ENCODE data around the gene CACNA1C.

The CACNA1C gene

GRCh38 chr12:2243275-2243674 is 190.5 kb downstream of the CACNA1C start:
- no peak for DNase-seq (ENCODE audit: low read depth)
- TF ChIP-seq MAX (IDR thresholded peaks at IDR 0.05; ENCODE audit: low read depth, low read length), result no peak
- no peak for TF ChIP-seq CTCF (IDR thresholded peaks at IDR 0.05; ENCODE audit: low read depth, low read length)
- TF ChIP-seq POLR2A (IDR thresholded peaks at IDR 0.05; ENCODE audit: extremely low read depth, insufficient read length), result no peak
- no peak overlapping the region for H3K4me3 ChIP-seq (ENCODE audit: low read depth, low read length)

GRCh38 chr12:2244013-2244861 is 191.4 kb downstream of the CACNA1C start:
- no peak overlapping the region for H3K4me3 ChIP-seq (ENCODE audit: low read depth, low read length)
- no peak for TF ChIP-seq MYC (IDR thresholded peaks at IDR 0.05; ENCODE audit: low read depth, low read length)
- no peak for TF ChIP-seq MAX (IDR thresholded peaks at IDR 0.05; ENCODE audit: low read depth, low read length)
- TF ChIP-seq POLR2A (IDR thresholded peaks at IDR 0.05; ENCODE audit: extremely low read depth, insufficient read length), result no peak
- DNase-seq (ENCODE audit: low read depth), result no peak

- DNase-seq (ENCODE audit: low read depth), result no peak
- H3K4me3 ChIP-seq (ENCODE audit: low read depth, low read length), result no peak overlapping the region
- TF ChIP-seq MAX (IDR thresholded peaks at IDR 0.05; ENCODE audit: low read depth, low read length) (no peak), POLR2A (IDR thresholded peaks at IDR 0.05; ENCODE audit: extremely low read depth, insufficient read length) (no peak), MYC (IDR thresholded peaks at IDR 0.05; ENCODE audit: low read depth, low read length) (no peak), CTCF (IDR thresholded peaks at IDR 0.05; ENCODE audit: low read depth, low read length) (no peak)
Observed at GRCh38 chr12:2246358-2246757, 193.6 kb downstream of the CACNA1C start.

GRCh38 chr12:2247120-2247519 is 194.3 kb downstream of the CACNA1C start:
- no peak for TF ChIP-seq MYC (IDR thresholded peaks at IDR 0.05; ENCODE audit: low read depth, low read length)
- TF ChIP-seq MAX (IDR thresholded peaks at IDR 0.05; ENCODE audit: low read depth, low read length), result no peak
- TF ChIP-seq CTCF (IDR thresholded peaks at IDR 0.05; ENCODE audit: low read depth, low read length), result no peak
- no peak for TF ChIP-seq POLR2A (IDR thresholded peaks at IDR 0.05; ENCODE audit: extremely low read depth, insufficient read length)
- DNase-seq (ENCODE audit: low read depth), result no peak
- no peak overlapping the region for H3K4me3 ChIP-seq (ENCODE audit: low read depth, low read length)

- no peak overlapping the region for H3K4me3 ChIP-seq (ENCODE audit: low read depth, low read length)
- DNase-seq (ENCODE audit: low read depth), result no peak
- TF ChIP-seq MAX (IDR thresholded peaks at IDR 0.05; ENCODE audit: low read depth, low read length), result no peak
- no peak for TF ChIP-seq MYC (IDR thresholded peaks at IDR 0.05; ENCODE audit: low read depth, low read length)
- TF ChIP-seq POLR2A (IDR thresholded peaks at IDR 0.05; ENCODE audit: extremely low read depth, insufficient read length), result no peak
- no peak for TF ChIP-seq CTCF (IDR thresholded peaks at IDR 0.05; ENCODE audit: low read depth, low read length)
Observed at GRCh38 chr12:2247596-2247995, 194.8 kb downstream of the CACNA1C start.

GRCh38 chr12:2248087-2248900 is 195.5 kb downstream of the CACNA1C start:
- H3K4me3 ChIP-seq (ENCODE audit: low read depth, low read length), result no peak overlapping the region
- TF ChIP-seq CTCF (IDR thresholded peaks at IDR 0.05; ENCODE audit: low read depth, low read length), result no peak
- TF ChIP-seq MAX (IDR thresholded peaks at IDR 0.05; ENCODE audit: low read depth, low read length), result no peak
- no peak for TF ChIP-seq MYC (IDR thresholded peaks at IDR 0.05; ENCODE audit: low read depth, low read length)
- no peak for TF ChIP-seq POLR2A (IDR thresholded peaks at IDR 0.05; ENCODE audit: extremely low read depth, insufficient read length)

More at GRCh38 chr12:2248087-2248900, 195.5 kb downstream of the CACNA1C start:
- DNase-seq (ENCODE audit: low read depth), result no peak
